Measurements from ENCODE around the gene HECTD4. TPM values are rescaled to one million over a fixed set of nuclear protein-coding genes. Genes with fewer than 3 reads are reported as not detected.

The HECTD4 gene
- polyA plus RNA-seq, 1 experiment: 7.3 TPM

DNA sequence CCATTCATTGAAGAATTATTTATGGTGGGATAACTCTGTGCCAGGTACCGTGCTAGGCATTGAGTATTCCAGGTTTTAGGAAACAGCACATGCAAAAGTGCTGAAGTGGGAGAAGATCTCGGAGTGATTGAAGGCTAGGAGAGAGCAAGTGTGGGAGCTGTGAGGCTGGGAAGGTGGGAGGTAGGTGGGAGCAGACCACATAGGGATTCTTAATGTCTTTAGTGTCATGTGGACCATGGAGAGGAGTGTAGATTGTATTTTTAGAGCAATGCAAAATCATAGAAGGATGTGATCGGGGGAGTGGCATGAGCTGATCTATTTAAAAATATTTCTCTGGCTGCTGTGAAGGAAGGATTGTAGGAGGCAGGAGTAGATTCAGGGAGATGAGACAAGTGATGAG lies 41.9 kb upstream of the HECTD4 start:
- TF ChIP-seq, protein P1, sequence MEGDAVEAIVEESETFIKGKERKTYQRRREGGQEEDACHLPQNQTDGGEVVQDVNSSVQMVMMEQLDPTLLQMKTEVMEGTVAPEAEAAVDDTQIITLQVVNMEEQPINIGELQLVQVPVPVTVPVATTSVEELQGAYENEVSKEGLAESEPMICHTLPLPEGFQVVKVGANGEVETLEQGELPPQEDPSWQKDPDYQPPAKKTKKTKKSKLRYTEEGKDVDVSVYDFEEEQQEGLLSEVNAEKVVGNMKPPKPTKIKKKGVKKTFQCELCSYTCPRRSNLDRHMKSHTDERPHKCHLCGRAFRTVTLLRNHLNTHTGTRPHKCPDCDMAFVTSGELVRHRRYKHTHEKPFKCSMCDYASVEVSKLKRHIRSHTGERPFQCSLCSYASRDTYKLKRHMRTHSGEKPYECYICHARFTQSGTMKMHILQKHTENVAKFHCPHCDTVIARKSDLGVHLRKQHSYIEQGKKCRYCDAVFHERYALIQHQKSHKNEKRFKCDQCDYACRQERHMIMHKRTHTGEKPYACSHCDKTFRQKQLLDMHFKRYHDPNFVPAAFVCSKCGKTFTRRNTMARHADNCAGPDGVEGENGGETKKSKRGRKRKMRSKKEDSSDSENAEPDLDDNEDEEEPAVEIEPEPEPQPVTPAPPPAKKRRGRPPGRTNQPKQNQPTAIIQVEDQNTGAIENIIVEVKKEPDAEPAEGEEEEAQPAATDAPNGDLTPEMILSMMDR (IDR thresholded peaks at IDR 0.05; ENCODE audit: insufficient read depth, low read depth, low read length): no peak
- POLR2A ChIA-PET: no interaction called here
- CTCF ChIA-PET: interaction anchor here (1.2 kb wide), 1 partner anchor 10 kb away, joined by 6 read pairs; no protein-coding TSS in a partner anchor

DNA sequence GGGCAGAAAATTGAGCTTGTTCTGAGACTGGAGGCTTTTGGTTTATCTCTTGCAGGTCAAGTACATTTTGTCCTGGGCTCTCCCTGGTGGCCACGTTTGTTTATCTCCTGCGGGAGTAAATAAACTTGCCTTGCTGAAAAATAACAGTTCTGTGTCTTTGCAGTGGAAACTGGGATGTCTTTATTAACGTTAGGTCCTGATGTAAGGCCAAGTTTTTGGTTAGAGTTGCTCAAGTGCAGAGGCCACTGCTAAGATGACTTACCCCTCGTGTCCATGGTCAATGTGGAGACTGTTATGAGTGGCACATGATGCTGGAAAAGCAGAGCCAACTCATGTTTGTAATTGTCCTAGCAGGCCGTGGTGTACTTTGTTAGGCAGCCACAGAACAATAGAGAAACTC lies 40.3 kb upstream of the HECTD4 start:
- POLR2A ChIA-PET: no interaction called here

More for the DNA sequence above, 41.9 kb upstream of the HECTD4 start:
- Histone ChIP-seq H3K27me3 (ENCODE audit: control insufficient read depth, insufficient read depth, low read length) (no peaks in the 10 kb centered on the region), H3K36me3 (ENCODE audit: control insufficient read depth, insufficient read depth, low read length) (no peaks in the 10 kb centered on the region), H3K4me3 (ENCODE audit: low read depth, low read length) (no peak overlapping the region)
- DNase-seq (ENCODE audit: low read depth): no peak

DNA sequence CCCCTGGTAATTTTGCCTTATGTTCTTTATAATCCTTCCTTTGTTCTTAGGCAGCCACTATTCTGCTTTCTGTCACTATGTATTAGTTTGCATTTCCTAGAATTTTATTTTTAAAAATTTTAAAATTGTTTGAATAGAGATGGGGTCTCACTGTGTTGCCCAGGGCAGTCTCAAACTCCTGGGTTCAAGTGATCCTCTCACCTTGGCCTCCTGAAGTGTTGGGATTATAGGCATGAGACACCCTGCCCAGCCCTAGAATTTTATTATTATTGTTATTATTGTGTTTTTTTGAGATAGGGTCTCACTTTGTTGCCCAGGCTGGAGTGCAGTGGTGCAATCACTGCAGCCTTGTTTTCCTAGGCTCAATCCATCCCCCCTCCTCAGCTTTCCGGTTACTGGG lies 39.1 kb upstream of the HECTD4 start:
- ChIA-PET CTCF (no interaction called here), POLR2A (no interaction called here)
- TF ChIP-seq, protein P1 (IDR thresholded peaks at IDR 0.05; ENCODE audit: insufficient read depth, low read depth, low read length): no peak

More for the DNA sequence above, 40.3 kb upstream of the HECTD4 start:
- Histone ChIP-seq H3K36me3 (ENCODE audit: control insufficient read depth, insufficient read depth, low read length) (no peaks in the 10 kb centered on the region), H3K27me3 (ENCODE audit: control insufficient read depth, insufficient read depth, low read length) (no peaks in the 10 kb centered on the region), H3K4me3 (ENCODE audit: low read depth, low read length) (no peak overlapping the region)
- TF ChIP-seq, protein P1 (IDR thresholded peaks at IDR 0.05; ENCODE audit: insufficient read depth, low read depth, low read length): no peak
- no peak for DNase-seq (ENCODE audit: low read depth)
- CTCF ChIA-PET: interaction anchor here (0.5 to 0.9 kb wide), 2 partner anchors 12 to 51 kb away, joined by 3 to 4 read pairs; no protein-coding TSS in a partner anchor

DNA sequence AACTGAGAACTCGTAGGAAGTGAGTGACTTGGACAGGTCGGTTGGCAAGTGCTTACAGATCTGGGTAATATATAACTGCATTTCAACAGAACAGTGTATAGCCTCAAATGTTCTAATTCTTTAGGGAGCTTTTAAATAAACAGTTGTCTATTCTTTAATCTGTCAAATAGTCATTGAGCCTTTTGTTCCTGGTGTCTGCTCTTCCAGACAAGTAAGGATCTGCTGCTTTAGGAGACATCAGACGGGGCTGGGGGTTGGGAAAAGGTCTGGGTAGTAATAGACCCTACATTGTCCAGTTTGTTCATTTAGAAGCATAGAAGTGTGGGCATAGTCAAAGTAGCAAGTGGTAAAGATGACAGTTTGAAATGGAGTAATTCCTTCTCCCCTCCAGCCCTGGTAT lies 38.5 kb upstream of the HECTD4 start:
- DNase-seq (ENCODE audit: low read depth): no peak
- ChIA-PET CTCF (no interaction called here), POLR2A (no interaction called here)
- TF ChIP-seq, protein P1 (IDR thresholded peaks at IDR 0.05; ENCODE audit: insufficient read depth, low read depth, low read length): no peak
- Histone ChIP-seq H3K4me3 (ENCODE audit: low read depth, low read length) (no peak overlapping the region), H3K27me3 (ENCODE audit: control insufficient read depth, insufficient read depth, low read length) (no peaks in the 10 kb centered on the region), H3K36me3 (ENCODE audit: control insufficient read depth, insufficient read depth, low read length) (no peaks in the 10 kb centered on the region)

More for the DNA sequence above, 39.1 kb upstream of the HECTD4 start:
- H3K36me3 ChIP-seq (ENCODE audit: control insufficient read depth, insufficient read depth, low read length): no peaks in the 10 kb centered on the region
- no peak overlapping the region for H3K4me3 ChIP-seq (ENCODE audit: low read depth, low read length)
- H3K27me3 ChIP-seq (ENCODE audit: control insufficient read depth, insufficient read depth, low read length): no peaks in the 10 kb centered on the region
- DNase-seq (ENCODE audit: low read depth): no peak

DNA sequence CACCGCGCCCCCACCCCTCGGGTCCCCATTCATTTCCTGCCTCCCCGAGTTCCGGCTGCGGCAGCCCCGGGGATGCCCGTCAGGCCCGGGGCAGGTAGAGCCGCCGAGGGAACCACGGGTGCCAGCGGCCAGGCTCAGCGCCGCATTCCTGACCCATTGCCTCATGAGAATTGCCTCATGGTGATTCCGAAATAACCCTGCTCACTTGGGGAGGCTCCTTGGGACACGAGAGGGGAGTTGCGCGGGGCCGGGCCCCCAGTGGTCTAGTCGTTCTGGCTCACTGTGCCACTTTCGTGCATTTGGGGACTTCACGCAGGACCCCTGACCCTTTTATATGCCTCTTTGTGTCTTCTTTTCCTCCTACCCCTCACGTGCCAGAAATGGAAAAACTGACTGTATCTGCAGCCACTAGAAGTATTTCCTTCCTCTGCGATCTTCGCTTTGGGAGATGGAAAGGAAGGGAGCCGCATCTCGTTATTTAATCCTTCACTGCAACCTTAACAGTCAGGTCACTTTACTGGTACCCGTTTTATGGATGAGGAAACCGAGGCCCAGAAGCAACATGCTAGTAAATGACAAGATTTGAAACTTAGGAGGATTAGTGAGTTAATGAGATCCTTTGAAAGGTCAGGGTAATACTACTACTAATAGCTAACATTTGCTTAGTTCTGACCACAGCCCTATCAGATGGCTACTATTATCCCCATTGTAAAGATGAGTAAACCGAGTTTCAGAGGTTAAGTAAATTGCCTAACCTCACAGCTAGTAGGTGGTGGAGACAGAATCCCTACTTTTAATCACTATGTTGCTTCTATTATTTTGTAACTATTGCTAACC lies 37.3 kb upstream of the HECTD4 start:
- TF ChIP-seq, protein P1 (IDR thresholded peaks at IDR 0.05; ENCODE audit: insufficient read depth, low read depth, low read length): no peak; the same call in 1 of the 2 replicates
- H3K4me3 ChIP-seq (ENCODE audit: low read depth, low read length): peak overlapping the region; percentile 94
- no peaks in the 10 kb centered on the region for H3K27me3 ChIP-seq (ENCODE audit: control insufficient read depth, insufficient read depth, low read length)
- ChIA-PET CTCF (no interaction called here), POLR2A (no interaction called here)
- DNase-seq (ENCODE audit: low read depth): no peak
- H3K36me3 ChIP-seq (ENCODE audit: control insufficient read depth, insufficient read depth, low read length): no peaks in the 10 kb centered on the region
